HEK293 (cell line): ENCODE data around the gene CIAO2A.

Experiments
- CTCF ChIA-PET: fragments of 350-600 bp; formaldehyde crosslinking; extraction: SDS; loops from one replicate; lab custom pipeline; 2021; ENCODE audit warnings: antibody characterized with exemption; lab: Yijun Ruan, JAX
- POLR2A ChIA-PET: fragments of 300-600 bp; formaldehyde crosslinking; extraction: SDS; loops from one replicate; lab custom pipeline; 2020; ENCODE audit warnings: antibody characterized with exemption, inconsistent platforms; lab: Yijun Ruan, JAX
- H3K27ac ChIP-seq: fragments of 200-500 bp; sonication (Bioruptor generic); 2 replicates; pipeline ENCODE4 v1.5.1; 2014; ENCODE audit warnings: low read depth, low read length, control low read depth, inconsistent platforms; ENCODE audit errors: extremely low read depth
- H3K36me3 ChIP-seq, 2 experiments: fragments of 200-500 bp in 1 of 2; sonication (Bioruptor generic) in 1 of 2; 1 replicate in 1 of 2; 2 replicates in 1 of 2; pipeline ENCODE4 v1.5.1; 2014 to 2017; ENCODE audit warnings: inconsistent platforms in 2 of 2, low read length in 2 of 2; ENCODE audit not compliant: control insufficient read depth in 2 of 2, insufficient read depth in 1 of 2
- H3K4me1 ChIP-seq: fragments of 200-500 bp; sonication (Bioruptor generic); 2 replicates; pipeline ENCODE4 v1.5.1; 2014; ENCODE audit warnings: mild to moderate bottlenecking, low read length, inconsistent platforms; ENCODE audit not compliant: control insufficient read depth, insufficient read depth
- H3K4me3 ChIP-seq: 2 replicates; pipeline ENCODE4 v1.5.1; 2011; ENCODE audit warnings: low read depth, mild to moderate bottlenecking, control low read depth, low read length, moderate library complexity
- H3K9me3 ChIP-seq: fragments of 200-500 bp; sonication (Bioruptor generic); 2 replicates; pipeline ENCODE4 v1.5.1; 2014; ENCODE audit warnings: low read depth, low read length, inconsistent platforms; ENCODE audit not compliant: control insufficient read depth, insufficient read depth
- EGR2 ChIP-seq: fragments of 450-650 bp; formaldehyde crosslinking; IDR thresholded peaks from 2 replicates; pipeline ENCODE4 v1.5.1; 2016; ENCODE audit warnings: low read depth, missing biosample characterization, missing genetic modification characterization
- GFI1B ChIP-seq: fragments of 450-650 bp; formaldehyde crosslinking; IDR thresholded peaks from 2 replicates; pipeline ENCODE4 v1.5.1; 2016; ENCODE audit warnings: missing biosample characterization, missing genetic modification characterization
- HOXC10 ChIP-seq: sonication (generic); formaldehyde crosslinking; IDR thresholded peaks from 2 replicates; pipeline ENCODE4 v1.8.1; 2023; ENCODE audit warnings: mild to moderate bottlenecking, missing genetic modification reagents
- HOXD13 ChIP-seq: sonication (generic); formaldehyde crosslinking; IDR thresholded peaks from 2 replicates; pipeline ENCODE4 v1.8.0; 2022; ENCODE audit warnings: missing genetic modification reagents, borderline replicate concordance
- KLF1 ChIP-seq: fragments of 450-650 bp; formaldehyde crosslinking; IDR thresholded peaks from 2 replicates; pipeline ENCODE4 v1.5.1; 2016; ENCODE audit warnings: missing biosample characterization, missing genetic modification characterization
- KLF16 ChIP-seq: fragments of 450-650 bp; formaldehyde crosslinking; IDR thresholded peaks from 2 replicates; pipeline ENCODE4 v1.5.1; 2017; ENCODE audit warnings: missing biosample characterization, missing genetic modification characterization
- KLF8 ChIP-seq: fragments of 450-650 bp; formaldehyde crosslinking; IDR thresholded peaks from 2 replicates; pipeline ENCODE4 v1.5.1; 2016; ENCODE audit warnings: missing biosample characterization, missing genetic modification characterization
- MYNN ChIP-seq: fragments of 450-650 bp; formaldehyde crosslinking; IDR thresholded peaks from 2 replicates; pipeline ENCODE4 v1.5.1; 2016; ENCODE audit warnings: missing biosample characterization, missing genetic modification characterization, borderline replicate concordance
- SALL2 ChIP-seq: fragments of 450-650 bp; formaldehyde crosslinking; IDR thresholded peaks from 2 replicates; pipeline ENCODE4 v1.5.0; 2017; ENCODE audit warnings: missing biosample characterization, mild to moderate bottlenecking, missing genetic modification characterization, borderline replicate concordance
- ZBTB48 ChIP-seq: fragments of 450-650 bp; formaldehyde crosslinking; IDR thresholded peaks from 2 replicates; pipeline ENCODE4 v1.5.1; 2016; ENCODE audit warnings: missing biosample characterization, missing genetic modification characterization
- ZNF112 ChIP-seq: fragments of 450-650 bp; formaldehyde crosslinking; IDR thresholded peaks from 2 replicates; pipeline ENCODE4 v1.5.0; 2017; ENCODE audit warnings: missing biosample characterization, missing genetic modification characterization
- ZNF132 ChIP-seq: fragments of 450-650 bp; formaldehyde crosslinking; IDR thresholded peaks from 2 replicates; pipeline ENCODE4 v1.5.1; 2017; ENCODE audit warnings: missing biosample characterization, missing genetic modification characterization, borderline replicate concordance
- ZNF239 ChIP-seq: fragments of 450-650 bp; formaldehyde crosslinking; IDR thresholded peaks from 2 replicates; pipeline ENCODE4 v1.5.1; 2016; ENCODE audit warnings: missing biosample characterization, missing genetic modification characterization
- ZNF266 ChIP-seq: fragments of 450-650 bp; formaldehyde crosslinking; IDR thresholded peaks from 2 replicates; pipeline ENCODE4 v1.5.1; 2016; ENCODE audit warnings: missing biosample characterization, missing genetic modification characterization, low read depth
- ZNF280C ChIP-seq: fragments of 450-650 bp; formaldehyde crosslinking; IDR thresholded peaks from 2 replicates; pipeline ENCODE4 v1.5.1; 2016; ENCODE audit warnings: missing biosample characterization, missing genetic modification characterization
- ZNF37A ChIP-seq: fragments of 450-650 bp; IDR thresholded peaks from 2 replicates; pipeline ENCODE4 v1.5.1; 2018; ENCODE audit warnings: missing biosample characterization, missing genetic modification characterization
- ZNF426 ChIP-seq: fragments of 450-650 bp; formaldehyde crosslinking; IDR thresholded peaks from 2 replicates; pipeline ENCODE4 v1.5.1; 2017; ENCODE audit warnings: missing biosample characterization, missing genetic modification characterization, mild to moderate bottlenecking, inconsistent platforms, moderate library complexity
- ZNF488 ChIP-seq: fragments of 450-650 bp; formaldehyde crosslinking; IDR thresholded peaks from 2 replicates; pipeline ENCODE4 v1.5.1; 2016; ENCODE audit warnings: missing biosample characterization, missing genetic modification characterization
- ZNF510 ChIP-seq: fragments of 450-650 bp; formaldehyde crosslinking; IDR thresholded peaks from 2 replicates; pipeline ENCODE4 v1.5.1; 2018; ENCODE audit warnings: mild to moderate bottlenecking, missing genetic modification characterization, missing biosample characterization; ENCODE audit not compliant: insufficient replicate concordance
- ZNF513 ChIP-seq: fragments of 450-650 bp; IDR thresholded peaks from 2 replicates; pipeline ENCODE4 v1.5.1; 2018; ENCODE audit warnings: missing biosample characterization, missing genetic modification characterization
- ZNF544 ChIP-seq: fragments of 450-650 bp; formaldehyde crosslinking; IDR thresholded peaks from 2 replicates; pipeline ENCODE4 v1.5.0; 2017; ENCODE audit warnings: missing biosample characterization, missing genetic modification characterization
- ZNF558 ChIP-seq: fragments of 450-650 bp; formaldehyde crosslinking; IDR thresholded peaks from 2 replicates; pipeline ENCODE4 v1.5.1; 2016; ENCODE audit warnings: missing biosample characterization, missing genetic modification characterization
- ZNF600 ChIP-seq: fragments of 450-650 bp; formaldehyde crosslinking; IDR thresholded peaks from 2 replicates; pipeline ENCODE4 v1.5.1; 2016; ENCODE audit warnings: missing biosample characterization, missing genetic modification characterization
- ZNF670 ChIP-seq: fragments of 450-650 bp; formaldehyde crosslinking; IDR thresholded peaks from 2 replicates; pipeline ENCODE4 v1.5.1; 2016; ENCODE audit warnings: missing biosample characterization, missing genetic modification characterization, low read depth
- ZNF692 ChIP-seq: fragments of 450-650 bp; formaldehyde crosslinking; IDR thresholded peaks from 2 replicates; pipeline ENCODE4 v1.5.1; 2016; ENCODE audit warnings: missing biosample characterization, missing genetic modification characterization
- ZNF776 ChIP-seq: fragments of 450-650 bp; formaldehyde crosslinking; IDR thresholded peaks from 2 replicates; pipeline ENCODE4 v1.5.0; 2017; ENCODE audit warnings: missing biosample characterization, missing genetic modification characterization, borderline replicate concordance
- ZSCAN4 ChIP-seq: fragments of 450-650 bp; formaldehyde crosslinking; IDR thresholded peaks from 2 replicates; pipeline ENCODE4 v1.5.1; 2017; ENCODE audit warnings: missing biosample characterization, missing genetic modification characterization
- ZSCAN5A ChIP-seq: fragments of 450-650 bp; formaldehyde crosslinking; IDR thresholded peaks from 2 replicates; pipeline ENCODE4 v1.5.1; 2016; ENCODE audit warnings: missing biosample characterization, missing genetic modification characterization

Gene CIAO2A

GRCh38 chr15:64095795-64096667, 2.4 kb upstream of the CIAO2A start, which contains the start of gene SNX1:
TSS of gene SNX1 (plus strand) at chr15:64095982. CDS start at chr15:64096014, 32 bp downstream.
- no peaks in the 10 kb centered on the region for H3K9me3 ChIP-seq
- no peaks in the 10 kb centered on the region for H3K36me3 ChIP-seq
- POLR2A ChIA-PET = interaction anchor here (1.0 kb wide), 1 partner anchor 16 kb away, joined by 3 read pairs; no protein-coding TSS in a partner anchor
- CTCF ChIA-PET = interaction anchor here (1.1 kb wide), 1 partner anchor 57 kb away, joined by 5 read pairs; no protein-coding TSS in a partner anchor
- H3K27ac ChIP-seq = peak within 1 kb of the TSS; percentile 67
- peak within 1 kb of the TSS; percentile 66 for H3K4me3 ChIP-seq
- peaks cover 4% of the 10 kb centered on the region for H3K4me1 ChIP-seq
- TF ChIP-seq ZNF266 = no peak
- no peak for TF ChIP-seq ZNF558
- peak; percentile 60; the same call in 1 of the 2 replicates for TF ChIP-seq ZNF600
- TF ChIP-seq ZNF239 (tag by site-specific recombination) = no peak
- TF ChIP-seq ZNF670 (tag by site-specific recombination) = no peak
- no peak for TF ChIP-seq HOXD13 (CRISPR knock-in tag)
- no peak for TF ChIP-seq ZNF280C (tag by site-specific recombination)
- peak; percentile 80 for TF ChIP-seq KLF8 (tag by site-specific recombination)
- no peak for TF ChIP-seq HOXC10 (CRISPR knock-in tag)
- TF ChIP-seq ZNF37A (tag by site-specific recombination) = no peak
- TF ChIP-seq ZNF776 = no peak
- TF ChIP-seq GFI1B (tag by site-specific recombination) = no peak
- no peak for TF ChIP-seq ZNF132 (tag by site-specific recombination)
- TF ChIP-seq ZNF510 (tag by site-specific recombination) = no peak
- TF ChIP-seq KLF1 = peak; percentile 66; the same call in 1 of the 2 replicates
- TF ChIP-seq ZNF488 (tag by site-specific recombination) = no peak
- TF ChIP-seq ZBTB48 = peak; percentile 62
- TF ChIP-seq ZSCAN4 = no peak
- no peak for TF ChIP-seq SALL2 (tag by site-specific recombination)
- TF ChIP-seq MYNN (tag by site-specific recombination) = no peak
- no peak for TF ChIP-seq ZNF513 (tag by site-specific recombination)
- TF ChIP-seq KLF16 (tag by site-specific recombination) = peak; percentile 81
- TF ChIP-seq ZNF692 = peak; percentile 84
- no peak for TF ChIP-seq ZNF426 (tag by site-specific recombination)
- TF ChIP-seq ZNF544 (tag by site-specific recombination) = no peak
- TF ChIP-seq EGR2 (tag by site-specific recombination) = peak; percentile 52; the same call in 1 of the 2 replicates
- TF ChIP-seq ZNF112 (tag by site-specific recombination) = no peak
- TF ChIP-seq ZSCAN5A (tag by site-specific recombination) = no peak; the same call in 1 of the 2 replicates
